PC-3 (cell line): ENCODE results near the gene MYO1H. TPM values are rescaled to one million over a fixed set of nuclear protein-coding genes. Genes with fewer than 3 reads are reported as not detected.

Experiments
- ATAC-seq: fragments of 200-7000 bp; cut with Tn5 transposase; 2 replicates; pipeline ENCODE4 v1.9.1; 2020; ENCODE audit warnings: mild to moderate bottlenecking, moderate library complexity
- BruUV-seq: library from RNA; stranded (reverse); fragments of 400-500 nt; replicated peaks from 2 replicates; lab custom pipeline; 2021; lab: Mats Ljungman, UMichigan
- CTCF ChIA-PET: fragments of 300-600 bp; sonication (Branson Sonifier 250); formaldehyde crosslinking; loops from one replicate; lab custom pipeline; 2022; ENCODE audit warnings: antibody characterized with exemption; lab: Charles Lee
- POLR2A ChIA-PET: fragments of 300-600 bp; sonication (Branson Sonifier 250); formaldehyde crosslinking; loops from one replicate; lab custom pipeline; 2022; ENCODE audit warnings: antibody characterized with exemption; ENCODE audit not compliant: unreplicated experiment; lab: Charles Lee
- DNase-seq: peaks from one replicate; pipeline ENCODE4 v3.0.0-alpha.2; 2015
- H2AFZ ChIP-seq: fragments of 300-600 bp; sonication (generic); 2 replicates; pipeline ENCODE4 v1.6.0; 2016; ENCODE audit warnings: antibody characterized with exemption, low read length
- H3F3A ChIP-seq: fragments of 300-600 bp; sonication (generic); one replicate; pipeline ENCODE4 v1.6.0; 2017; ENCODE audit warnings: antibody characterized with exemption, low read length, control low read depth, mild to moderate bottlenecking; ENCODE audit not compliant: unreplicated experiment
- H3K27ac ChIP-seq: fragments of 300-600 bp; sonication (generic); 2 replicates; pipeline ENCODE4 v1.5.1; 2016; ENCODE audit warnings: mild to moderate bottlenecking, low read length
- H3K27me3 ChIP-seq: fragments of 300-600 bp; sonication (generic); 2 replicates; pipeline ENCODE4 v1.6.1; 2016; ENCODE audit warnings: low read length, mixed read lengths
- H3K36me3 ChIP-seq: fragments of 300-600 bp; sonication (generic); 2 replicates; pipeline ENCODE4 v1.6.1; 2016; ENCODE audit warnings: low read depth, mixed run types, low read length, mixed read lengths
- H3K4me1 ChIP-seq: fragments of 300-600 bp; sonication (generic); 2 replicates; pipeline ENCODE4 v1.5.1; 2016; ENCODE audit warnings: low read length; ENCODE audit not compliant: insufficient read depth
- H3K4me2 ChIP-seq: fragments of 300-600 bp; sonication (generic); 2 replicates; pipeline ENCODE4 v1.6.0; 2016; ENCODE audit warnings: low read length
- H3K4me3 ChIP-seq: fragments of 300-600 bp; sonication (generic); 2 replicates; pipeline ENCODE4 v1.5.1; 2016; ENCODE audit warnings: mild to moderate bottlenecking, low read length, mixed read lengths
- H3K79me2 ChIP-seq: fragments of 300-600 bp; sonication (generic); 2 replicates; pipeline ENCODE4 v1.6.1; 2017; ENCODE audit warnings: low read length, mixed read lengths
- H3K9ac ChIP-seq: fragments of 300-600 bp; sonication (generic); 2 replicates; pipeline ENCODE4 v1.6.0; 2016; ENCODE audit warnings: mild to moderate bottlenecking, low read length
- H3K9me2 ChIP-seq: fragments of 300-600 bp; sonication (generic); replicated peaks from 2 replicates; pipeline ENCODE4 v1.6.1; 2016; ENCODE audit warnings: mixed run types, low read length, mixed read lengths
- H3K9me3 ChIP-seq: fragments of 300-600 bp; sonication (generic); 2 replicates; pipeline ENCODE4 v1.6.1; 2016; ENCODE audit warnings: low read length, mixed read lengths
- H4K20me1 ChIP-seq: fragments of 300-600 bp; sonication (generic); 2 replicates; pipeline ENCODE4 v1.6.1; 2016; ENCODE audit warnings: low read length, mixed read lengths
- EZH2 ChIP-seq: fragments of 300-600 bp; sonication (generic); IDR thresholded peaks from one replicate; pipeline ENCODE4 v1.6.1; 2017; ENCODE audit warnings: antibody characterized with exemption, mild to moderate bottlenecking, low read length; ENCODE audit not compliant: unreplicated experiment
- EZH2phosphoT487 ChIP-seq: fragments of 300-600 bp; sonication (generic); IDR thresholded peaks from 2 replicates; pipeline ENCODE4 v1.6.1; 2018; ENCODE audit warnings: mild to moderate bottlenecking, antibody characterized with exemption, low read length, borderline replicate concordance
- intact Hi-C: fragments of 100-400 bp; cut with micrococcal nuclease; formaldehyde crosslinking; loops from 2 replicates; pipeline ENCODE4 v1.9.0; 2023
- total RNA-seq: library from RNA; depleted of rRNA; stranded (reverse); fragments of >200 nt; gene quantifications from 2 replicates; pipeline ENCODE4 v1.2.3, GENCODE V29; 2014
- TF ChIP-seq, protein P1 (sequence below): fragments of 300-600 bp; sonication (generic); conservative IDR thresholded peaks from 2 replicates; pipeline ENCODE4 v1.5.1; 2017; ENCODE audit warnings: antibody characterized with exemption, low read depth, mild to moderate bottlenecking, low read length

The MYO1H gene
- total RNA-seq, 1 experiment from 2014 or later, result not detected

DNA sequence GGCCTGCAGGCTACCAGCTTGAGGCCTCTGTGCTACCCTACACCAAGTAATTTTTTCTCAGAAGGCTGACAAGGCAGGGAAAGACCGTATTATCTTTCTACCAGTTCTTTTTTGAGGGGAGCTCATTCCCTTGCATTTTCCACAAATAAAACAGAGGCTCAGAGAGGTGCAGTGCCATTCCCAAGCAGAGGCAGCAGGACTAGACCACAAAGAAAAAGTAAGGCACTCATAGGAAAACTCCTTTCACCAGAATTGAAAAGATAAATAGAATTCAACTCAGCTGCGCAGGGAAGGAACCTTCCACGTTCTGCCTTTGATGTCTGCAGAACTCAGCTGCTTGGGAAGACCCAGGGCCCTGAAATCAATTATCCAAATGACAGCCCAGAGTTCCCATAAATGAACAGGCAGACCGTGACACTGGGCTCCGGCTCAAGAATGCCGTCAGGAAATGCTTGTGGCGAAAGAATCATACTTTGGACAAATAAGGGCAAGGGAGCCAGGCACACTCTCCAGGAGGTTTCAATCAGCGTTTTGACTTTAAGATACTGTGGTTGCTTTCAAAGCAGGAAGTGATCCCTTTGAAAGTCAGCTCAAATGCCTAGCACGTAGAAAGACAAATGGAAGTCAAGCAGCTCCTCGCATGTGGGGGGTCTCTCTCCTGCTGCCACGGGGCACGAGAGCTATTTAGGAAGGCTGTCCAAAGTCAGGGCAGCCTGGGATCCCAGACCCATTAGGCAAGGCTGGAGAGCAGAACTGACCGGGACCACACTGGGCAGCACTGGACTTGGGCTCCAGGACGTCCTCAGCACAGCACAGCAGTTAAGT is 115.4 kb downstream of the MYO1H start:
- intact Hi-C loops, result loop anchor here (1.0 kb wide), 3 partner anchors 13 to 31 kb away; no protein-coding TSS in a partner anchor
- ChIA-PET POLR2A (interaction anchor here (2.3 kb wide), 1 partner anchor 14 kb away, joined by 14 read pairs; the partner anchor contains the start of genes KCTD10 and UBE3B), CTCF (interaction anchor here (0.5 to 1.5 kb wide), 3 partner anchors 30 to 78 kb away, joined by 3 to 16 read pairs (median 4); no protein-coding TSS in a partner anchor)
- peak; percentile 94 for DNase-seq
- Histone ChIP-seq H3K27ac (peak overlapping the region; percentile 85), H3K79me2 (peaks cover 88% of the 10 kb centered on the region), H4K20me1 (no peaks in the 10 kb centered on the region), H3K9me2 (no peaks in the 10 kb centered on the region), H3K36me3 (peaks cover 31% of the 10 kb centered on the region), H3K27me3 (no peaks in the 10 kb centered on the region), H2AFZ (peak overlapping the region; percentile 57), H3K4me1 (peaks cover 54% of the 10 kb centered on the region), H3K4me2 (peak overlapping the region; percentile 78), H3K4me3 (peak overlapping the region; percentile 46; the same call in 1 of the 2 replicates), H3K9me3 (no peaks in the 10 kb centered on the region), H3F3A (peaks cover 18% of the 10 kb centered on the region), H3K9ac (peak overlapping the region; percentile 37)
- TF ChIP-seq EZH2phosphoT487 (no peak), EZH2 (no peak)
- TF ChIP-seq, protein P1, sequence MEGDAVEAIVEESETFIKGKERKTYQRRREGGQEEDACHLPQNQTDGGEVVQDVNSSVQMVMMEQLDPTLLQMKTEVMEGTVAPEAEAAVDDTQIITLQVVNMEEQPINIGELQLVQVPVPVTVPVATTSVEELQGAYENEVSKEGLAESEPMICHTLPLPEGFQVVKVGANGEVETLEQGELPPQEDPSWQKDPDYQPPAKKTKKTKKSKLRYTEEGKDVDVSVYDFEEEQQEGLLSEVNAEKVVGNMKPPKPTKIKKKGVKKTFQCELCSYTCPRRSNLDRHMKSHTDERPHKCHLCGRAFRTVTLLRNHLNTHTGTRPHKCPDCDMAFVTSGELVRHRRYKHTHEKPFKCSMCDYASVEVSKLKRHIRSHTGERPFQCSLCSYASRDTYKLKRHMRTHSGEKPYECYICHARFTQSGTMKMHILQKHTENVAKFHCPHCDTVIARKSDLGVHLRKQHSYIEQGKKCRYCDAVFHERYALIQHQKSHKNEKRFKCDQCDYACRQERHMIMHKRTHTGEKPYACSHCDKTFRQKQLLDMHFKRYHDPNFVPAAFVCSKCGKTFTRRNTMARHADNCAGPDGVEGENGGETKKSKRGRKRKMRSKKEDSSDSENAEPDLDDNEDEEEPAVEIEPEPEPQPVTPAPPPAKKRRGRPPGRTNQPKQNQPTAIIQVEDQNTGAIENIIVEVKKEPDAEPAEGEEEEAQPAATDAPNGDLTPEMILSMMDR, result no peak
- BruUV-seq, result TSS peak; percentile 15
- ATAC-seq, result peak; percentile 77

DNA sequence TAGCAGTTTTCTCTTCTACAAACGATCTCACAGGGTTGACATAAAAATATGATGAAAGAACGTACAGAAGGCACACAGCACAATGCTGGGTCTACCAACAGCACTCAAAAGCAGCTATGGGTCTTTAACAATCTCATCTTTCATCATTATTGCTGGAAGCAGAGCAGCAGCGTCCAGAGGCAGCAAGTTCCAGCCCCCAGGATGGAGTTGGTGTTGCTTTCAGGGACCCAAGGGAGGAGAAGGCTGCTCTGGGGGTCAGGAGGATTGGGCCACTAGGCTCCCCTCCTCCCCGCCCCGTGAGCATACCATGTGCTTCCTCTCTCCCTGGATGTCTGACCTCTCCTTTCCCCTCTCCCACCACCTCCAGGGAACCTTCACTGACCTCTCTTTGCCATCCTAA is 116.1 kb downstream of the MYO1H start:
- CTCF ChIA-PET, result interaction anchor here (0.5 kb wide), 1 partner anchor 79 kb away, joined by 3 read pairs; no protein-coding TSS in a partner anchor
- H3K79me2 ChIP-seq, result peaks cover 85% of the 10 kb centered on the region
- peak overlapping the region; percentile 57; the same call in 1 of the 2 replicates for H2AFZ ChIP-seq
- TSS peak; percentile 83 for BruUV-seq
- H3F3A ChIP-seq, result peaks cover 18% of the 10 kb centered on the region
- peak overlapping the region; percentile 37 for H3K9ac ChIP-seq
- H3K27ac ChIP-seq, result peak overlapping the region; percentile 85
- ATAC-seq (no peak), DNase-seq (no peak)
- H4K20me1 ChIP-seq, result no peaks in the 10 kb centered on the region
- intact Hi-C loops, result loop anchor here (1.0 kb wide), 3 partner anchors 13 to 31 kb away; no protein-coding TSS in a partner anchor
- TF ChIP-seq, protein P1, result no peak
- TF ChIP-seq EZH2phosphoT487 (no peak), EZH2 (no peak)
- no peaks in the 10 kb centered on the region for H3K9me3 ChIP-seq
- peaks cover 34% of the 10 kb centered on the region for H3K36me3 ChIP-seq
- H3K4me2 ChIP-seq, result peak overlapping the region; percentile 78
- peaks cover 47% of the 10 kb centered on the region for H3K4me1 ChIP-seq
- no peaks in the 10 kb centered on the region for H3K9me2 ChIP-seq
- POLR2A ChIA-PET, result interaction anchor here (2.3 kb wide), 1 partner anchor 13 kb away, joined by 14 read pairs; the partner anchor contains the start of genes KCTD10 and UBE3B
- H3K4me3 ChIP-seq, result peak overlapping the region; percentile 46; the same call in 1 of the 2 replicates
- no peaks in the 10 kb centered on the region for H3K27me3 ChIP-seq
